Fibroblast of lung (primary cell): ENCODE measurements around the gene GPR3.

Source experiments
- EZH2 ChIP-seq: IDR thresholded peaks from 2 replicates; pipeline ENCODE4 v1.5.1; 2012; ENCODE audit warnings: low read length, control low read depth, mild to moderate bottlenecking; ENCODE audit errors: missing control alignments
- TF ChIP-seq, protein P1 (sequence below), 2 donors: IDR thresholded peaks in 1 of 2; conservative IDR thresholded peaks in 1 of 2; 1 replicate in 1 of 2; 2 replicates in 1 of 2; pipeline ENCODE4 v1.5.1; 2011 to 2012; ENCODE audit warnings: low read length in 2 of 2, control low read depth in 1 of 2, inconsistent platforms in 1 of 2, low read depth in 1 of 2, mild to moderate bottlenecking in 1 of 2

GRCh38 chr1:27346357-27346756 lies 46.1 kb upstream of the GPR3 start:
- TF ChIP-seq EZH2, result no peak
- TF ChIP-seq, protein P1, sequence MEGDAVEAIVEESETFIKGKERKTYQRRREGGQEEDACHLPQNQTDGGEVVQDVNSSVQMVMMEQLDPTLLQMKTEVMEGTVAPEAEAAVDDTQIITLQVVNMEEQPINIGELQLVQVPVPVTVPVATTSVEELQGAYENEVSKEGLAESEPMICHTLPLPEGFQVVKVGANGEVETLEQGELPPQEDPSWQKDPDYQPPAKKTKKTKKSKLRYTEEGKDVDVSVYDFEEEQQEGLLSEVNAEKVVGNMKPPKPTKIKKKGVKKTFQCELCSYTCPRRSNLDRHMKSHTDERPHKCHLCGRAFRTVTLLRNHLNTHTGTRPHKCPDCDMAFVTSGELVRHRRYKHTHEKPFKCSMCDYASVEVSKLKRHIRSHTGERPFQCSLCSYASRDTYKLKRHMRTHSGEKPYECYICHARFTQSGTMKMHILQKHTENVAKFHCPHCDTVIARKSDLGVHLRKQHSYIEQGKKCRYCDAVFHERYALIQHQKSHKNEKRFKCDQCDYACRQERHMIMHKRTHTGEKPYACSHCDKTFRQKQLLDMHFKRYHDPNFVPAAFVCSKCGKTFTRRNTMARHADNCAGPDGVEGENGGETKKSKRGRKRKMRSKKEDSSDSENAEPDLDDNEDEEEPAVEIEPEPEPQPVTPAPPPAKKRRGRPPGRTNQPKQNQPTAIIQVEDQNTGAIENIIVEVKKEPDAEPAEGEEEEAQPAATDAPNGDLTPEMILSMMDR (conservative IDR thresholded peaks at IDR 0.05 in 1 of 2, IDR thresholded peaks at IDR 0.05 in 1 of 2; ENCODE audit: low read depth in 1 of 2, low read length in 2 of 2), result no peak
